ENCODE data around the gene S100A14. TPM values are rescaled to one million over a fixed set of nuclear protein-coding genes. Genes with fewer than 3 reads are reported as not detected.
A peak's percentile ranks its signal among the peaks of the same experiment; 100 is the strongest.
"Not testable (repeated sequence)": the region's sequence is repeated elsewhere in the genome, so short reads cannot be mapped to it uniquely, and the experiment has no call there.

The S100A14 gene
- polyA plus RNA-seq, 4 donors: 356 to 952 (median 630) TPM

DNA sequence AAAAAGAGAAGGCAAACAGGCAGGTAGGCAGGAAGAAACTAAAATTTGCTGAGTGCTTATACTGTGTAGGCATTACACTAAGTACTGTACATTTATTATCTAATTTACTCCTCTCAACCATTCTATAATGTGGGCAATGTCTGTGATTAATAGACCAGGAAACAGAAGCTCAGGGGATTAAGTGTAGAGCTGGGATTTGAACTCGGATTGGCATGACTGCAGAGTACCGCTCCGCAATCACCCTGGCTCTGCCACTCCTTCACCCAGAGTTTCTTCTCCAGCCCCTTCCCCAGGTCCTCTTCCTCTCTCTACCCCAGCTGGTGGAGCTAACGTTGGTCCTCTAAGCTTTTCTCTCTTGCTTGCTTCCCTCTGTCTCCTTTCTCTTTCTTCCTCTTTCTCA lies 39.0 kb downstream of the S100A14 start:
- FAIRE-seq: no peak
- no peak for DNase-seq
- 60 to 63% (median 61%) methylated on average over 4 of the region's 4 CpGs for WGBS, 3 donors

DNA sequence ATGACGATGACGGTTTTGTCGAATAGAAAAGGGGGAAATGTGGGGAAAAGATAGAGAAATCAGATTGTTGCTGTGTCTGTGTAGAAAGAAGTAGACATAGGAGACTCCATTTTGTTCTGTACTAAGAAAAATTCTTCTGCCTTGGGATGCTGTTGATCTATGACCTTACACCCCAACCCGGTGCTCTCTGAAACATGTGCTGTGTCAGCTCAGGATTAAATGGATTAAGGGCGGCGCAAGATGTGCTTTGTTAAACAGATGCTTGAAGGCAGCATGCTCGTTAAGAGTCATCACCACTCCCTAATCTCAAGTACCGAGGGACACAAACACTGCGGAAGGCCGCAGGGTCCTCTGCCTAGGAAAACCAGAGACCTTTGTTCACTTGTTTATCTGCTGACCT lies 40.6 kb downstream of the S100A14 start:
- not testable (repeated sequence) for H3K36me3 ChIP-seq (ENCODE audit: control insufficient read depth in 3 of 3, insufficient read depth in 2 of 3, low read depth in 1 of 3, low read length in 3 of 3); DNase-seq; H3K27me3 ChIP-seq (ENCODE audit: control insufficient read depth in 3 of 3, insufficient read depth in 3 of 3, low read length in 3 of 3); H3K9me3 ChIP-seq (ENCODE audit: control insufficient read depth in 2 of 2, insufficient read depth in 1 of 2, low read depth in 1 of 2, low read length in 1 of 2); H3K27ac ChIP-seq (ENCODE audit: low read depth in 1 of 3, low read length in 2 of 3); FAIRE-seq; H3K4me3 ChIP-seq (ENCODE audit: low read depth in 1 of 3, low read length in 3 of 3); H3K4me1 ChIP-seq (ENCODE audit: control insufficient read depth in 3 of 3, insufficient read depth in 2 of 3, low read depth in 1 of 3, low read length in 2 of 3)
- WGBS, 3 donors: 67 to 83% (median 78%) methylated on average over 6 to 10 of the region's 10 CpGs

More for the DNA sequence above, 39.0 kb downstream of the S100A14 start:
- no peaks in the 10 kb centered on the region for H3K27me3 ChIP-seq (ENCODE audit: control insufficient read depth in 3 of 3, insufficient read depth in 3 of 3, low read length in 3 of 3)
- peaks cover 0 to 10% (median 3%) of the 10 kb centered on the region in 3 donors for H3K4me1 ChIP-seq (ENCODE audit: control insufficient read depth in 3 of 3, insufficient read depth in 2 of 3, low read depth in 1 of 3, low read length in 2 of 3)
- no peak overlapping the region for H3K4me3 ChIP-seq (ENCODE audit: low read depth in 1 of 3, low read length in 3 of 3)
- no peak overlapping the region for H3K27ac ChIP-seq (ENCODE audit: low read depth in 1 of 3, low read length in 2 of 3)
- no peaks in the 10 kb centered on the region for H3K36me3 ChIP-seq (ENCODE audit: control insufficient read depth in 3 of 3, insufficient read depth in 2 of 3, low read depth in 1 of 3, low read length in 3 of 3)
- no peaks in the 10 kb centered on the region for H3K9me3 ChIP-seq (ENCODE audit: control insufficient read depth in 2 of 2, insufficient read depth in 1 of 2, low read depth in 1 of 2, low read length in 1 of 2)

DNA sequence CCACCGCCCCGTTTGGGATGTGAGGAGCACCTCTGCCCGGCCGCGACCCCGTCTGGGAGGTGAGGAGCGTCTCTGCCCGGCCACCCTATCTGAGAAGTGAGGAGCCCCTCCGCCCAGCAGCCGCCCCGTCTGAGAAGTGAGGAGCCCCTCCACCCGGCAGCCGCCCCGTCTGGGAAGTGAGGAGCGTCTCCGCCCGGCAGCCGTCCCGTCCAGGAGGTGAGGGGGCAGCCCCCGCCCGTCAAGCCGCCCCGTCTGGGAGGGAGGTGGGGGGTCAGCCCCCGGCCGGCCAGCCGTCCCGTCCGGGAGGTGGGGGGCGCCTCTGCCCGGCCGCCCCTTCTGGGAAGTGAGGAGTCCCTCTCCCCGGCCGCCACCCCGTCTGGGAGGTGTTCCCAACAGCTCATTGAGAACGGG lies 41.0 kb downstream of the S100A14 start:
- not testable (repeated sequence) for H3K27me3 ChIP-seq (ENCODE audit: control insufficient read depth in 3 of 3, insufficient read depth in 3 of 3, low read length in 3 of 3); DNase-seq; H3K9me3 ChIP-seq (ENCODE audit: control insufficient read depth in 2 of 2, insufficient read depth in 1 of 2, low read depth in 1 of 2, low read length in 1 of 2); H3K4me3 ChIP-seq (ENCODE audit: low read depth in 1 of 3, low read length in 3 of 3); FAIRE-seq; H3K27ac ChIP-seq (ENCODE audit: low read depth in 1 of 3, low read length in 2 of 3); H3K36me3 ChIP-seq (ENCODE audit: control insufficient read depth in 3 of 3, insufficient read depth in 2 of 3, low read depth in 1 of 3, low read length in 3 of 3)
- H3K4me1 ChIP-seq (ENCODE audit: control insufficient read depth in 3 of 3, insufficient read depth in 2 of 3, low read depth in 1 of 3, low read length in 2 of 3): peaks cover 0 to 10% (median 10%) of the 10 kb centered on the region in 3 donors
- 90 to 98% (median 95%) methylated on average over 20 to 35 of the region's 35 CpGs for WGBS, 3 donors

DNA sequence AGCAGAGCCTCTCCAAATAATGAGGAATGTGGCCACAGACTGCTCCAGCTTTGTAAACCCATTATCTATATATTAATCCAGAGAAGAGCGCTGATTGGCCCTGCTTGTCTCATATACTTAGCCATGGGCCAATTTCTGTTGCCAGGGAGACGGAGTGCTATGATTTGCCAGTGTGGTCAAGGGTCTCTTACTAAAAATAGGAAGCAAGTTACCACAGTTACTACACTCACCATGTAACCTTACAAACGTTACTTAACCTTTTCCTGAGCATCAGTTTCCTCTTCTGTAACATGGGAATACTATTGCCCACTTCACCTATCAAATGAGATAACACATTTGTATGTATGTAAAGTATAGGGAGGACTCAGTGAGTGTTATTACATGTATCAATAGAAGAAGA lies 42.8 kb downstream of the S100A14 start:
- DNase-seq (no peak), FAIRE-seq (no peak)
- no peaks in the 10 kb centered on the region for H3K9me3 ChIP-seq (ENCODE audit: control insufficient read depth in 2 of 2, insufficient read depth in 1 of 2, low read depth in 1 of 2, low read length in 1 of 2)
- H3K4me3 ChIP-seq (ENCODE audit: low read depth in 1 of 3, low read length in 3 of 3): no peak overlapping the region
- H3K27me3 ChIP-seq (ENCODE audit: control insufficient read depth in 3 of 3, insufficient read depth in 3 of 3, low read length in 3 of 3): no peaks in the 10 kb centered on the region
- H3K4me1 ChIP-seq (ENCODE audit: control insufficient read depth in 3 of 3, insufficient read depth in 2 of 3, low read depth in 1 of 3, low read length in 2 of 3): peaks cover 0 to 16% (median 10%) of the 10 kb centered on the region in 3 donors
- H3K36me3 ChIP-seq (ENCODE audit: control insufficient read depth in 3 of 3, insufficient read depth in 2 of 3, low read depth in 1 of 3, low read length in 3 of 3): no peaks in the 10 kb centered on the region
- 64 to 70% (median 68%) methylated on average over 3 of the region's 3 CpGs for WGBS, 3 donors
- peak overlapping the region in 2 of 3 donors; percentile 29 to 79 for H3K27ac ChIP-seq (ENCODE audit: low read depth in 1 of 3, low read length in 2 of 3)

DNA sequence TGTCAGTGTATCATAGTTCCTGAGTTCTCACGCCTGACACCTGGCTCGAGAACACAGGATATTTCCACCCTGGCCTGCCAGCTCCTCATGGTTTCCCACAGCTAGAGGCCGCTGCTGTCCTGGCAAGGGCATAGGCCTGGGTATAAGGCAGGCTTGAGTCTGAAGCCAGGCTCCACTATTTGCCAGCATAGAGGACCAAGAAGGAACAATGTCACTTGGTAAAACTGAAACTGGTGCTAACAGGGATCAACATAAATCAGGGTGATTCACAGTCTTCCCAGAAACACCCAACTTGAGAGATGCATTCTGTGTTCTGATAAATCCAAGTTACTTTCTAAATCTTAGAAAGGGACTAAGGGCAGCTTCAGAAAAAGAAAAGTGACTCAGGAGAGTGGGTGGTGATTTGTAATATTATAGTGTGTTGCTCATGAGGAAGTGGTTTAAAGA lies 43.5 kb downstream of the S100A14 start:
- Histone ChIP-seq H3K27ac (ENCODE audit: low read depth in 1 of 3, low read length in 2 of 3) (peak overlapping the region in 1 of 3 donors; percentile 73), H3K9me3 (ENCODE audit: control insufficient read depth in 2 of 2, insufficient read depth in 1 of 2, low read depth in 1 of 2, low read length in 1 of 2) (no peaks in the 10 kb centered on the region), H3K36me3 (ENCODE audit: control insufficient read depth in 3 of 3, insufficient read depth in 2 of 3, low read depth in 1 of 3, low read length in 3 of 3) (no peaks in the 10 kb centered on the region), H3K4me3 (ENCODE audit: low read depth in 1 of 3, low read length in 3 of 3) (no peak overlapping the region), H3K4me1 (ENCODE audit: control insufficient read depth in 3 of 3, insufficient read depth in 2 of 3, low read depth in 1 of 3, low read length in 2 of 3) (peaks cover 3 to 23% (median 10%) of the 10 kb centered on the region in 3 donors), H3K27me3 (ENCODE audit: control insufficient read depth in 3 of 3, insufficient read depth in 3 of 3, low read length in 3 of 3) (no peaks in the 10 kb centered on the region)
- DNase-seq (peak; percentile 83 to 92), FAIRE-seq (no peak)
- WGBS, 3 donors: 4 to 9% (median 8%) methylated on average over 3 of the region's 3 CpGs

DNA sequence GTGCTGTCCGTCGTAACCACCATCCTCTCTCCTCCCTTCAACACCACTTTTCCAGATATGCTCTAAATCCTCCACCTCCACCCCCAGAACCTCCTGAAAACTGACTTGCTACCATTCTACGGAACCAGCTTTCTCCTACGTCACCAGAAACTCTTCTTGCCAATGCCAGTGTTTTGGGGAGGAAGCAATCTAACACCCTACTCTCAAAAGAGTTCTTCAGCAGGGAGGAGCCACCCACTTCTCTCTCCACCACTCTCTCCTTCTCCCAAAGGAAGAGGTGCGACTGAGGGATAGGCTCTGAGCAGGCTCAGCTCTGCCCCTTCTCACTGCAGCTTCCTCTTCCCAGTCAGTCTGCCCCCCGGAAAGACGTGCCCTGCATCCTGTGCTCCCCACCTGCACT lies 44.4 kb downstream of the S100A14 start:
- Histone ChIP-seq H3K36me3 (ENCODE audit: control insufficient read depth in 3 of 3, insufficient read depth in 2 of 3, low read depth in 1 of 3, low read length in 3 of 3) (no peaks in the 10 kb centered on the region), H3K4me3 (ENCODE audit: low read depth in 1 of 3, low read length in 3 of 3) (no peak overlapping the region), H3K27ac (ENCODE audit: low read depth in 1 of 3, low read length in 2 of 3) (no peak overlapping the region), H3K27me3 (ENCODE audit: control insufficient read depth in 3 of 3, insufficient read depth in 3 of 3, low read length in 3 of 3) (no peaks in the 10 kb centered on the region), H3K4me1 (ENCODE audit: control insufficient read depth in 3 of 3, insufficient read depth in 2 of 3, low read depth in 1 of 3, low read length in 2 of 3) (peaks cover 7 to 32% (median 7%) of the 10 kb centered on the region in 3 donors), H3K9me3 (ENCODE audit: control insufficient read depth in 2 of 2, insufficient read depth in 1 of 2, low read depth in 1 of 2, low read length in 1 of 2) (no peaks in the 10 kb centered on the region)
- WGBS, 3 donors: 76 to 77% (median 76%) methylated on average over 7 of the region's 7 CpGs
- FAIRE-seq (no peak), DNase-seq (no peak)

DNA sequence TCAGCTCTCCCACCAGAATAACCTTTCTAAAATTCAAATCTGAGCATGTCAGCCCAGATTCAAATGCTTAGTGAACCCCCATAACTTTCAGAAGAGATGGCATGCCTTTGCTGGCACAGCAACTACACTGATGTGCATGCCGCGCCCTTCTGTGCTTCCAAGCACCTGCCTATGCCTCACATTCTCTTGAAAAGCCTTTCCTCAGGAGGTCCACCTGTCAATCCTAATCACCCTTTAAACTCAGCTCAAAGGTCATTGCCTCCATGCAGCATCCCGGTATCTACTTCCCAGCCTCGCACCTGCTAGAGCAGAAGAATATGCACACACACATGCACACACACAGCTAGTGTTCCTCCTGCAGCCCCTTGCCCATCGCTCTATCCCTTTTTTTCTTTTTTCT lies 45.3 kb downstream of the S100A14 start:
- FAIRE-seq: no peak
- DNase-seq: peak; percentile 86 to 87
- no peaks in the 10 kb centered on the region for H3K27me3 ChIP-seq (ENCODE audit: control insufficient read depth in 3 of 3, insufficient read depth in 3 of 3, low read length in 3 of 3)
- no peak overlapping the region for H3K4me3 ChIP-seq (ENCODE audit: low read depth in 1 of 3, low read length in 3 of 3)
- peak overlapping the region in 1 of 3 donors; percentile 54 for H3K27ac ChIP-seq (ENCODE audit: low read depth in 1 of 3, low read length in 2 of 3)
- WGBS, 3 donors: 14 to 61% (median 44%) methylated on average over 5 of the region's 5 CpGs
- peaks cover 0 to under 1% (median 0%) of the 10 kb centered on the region in 3 donors for H3K36me3 ChIP-seq (ENCODE audit: control insufficient read depth in 3 of 3, insufficient read depth in 2 of 3, low read depth in 1 of 3, low read length in 3 of 3)
- no peaks in the 10 kb centered on the region for H3K9me3 ChIP-seq (ENCODE audit: control insufficient read depth in 2 of 2, insufficient read depth in 1 of 2, low read depth in 1 of 2, low read length in 1 of 2)
- peaks cover 8 to 40% (median 11%) of the 10 kb centered on the region in 3 donors for H3K4me1 ChIP-seq (ENCODE audit: control insufficient read depth in 3 of 3, insufficient read depth in 2 of 3, low read depth in 1 of 3, low read length in 2 of 3)

DNA sequence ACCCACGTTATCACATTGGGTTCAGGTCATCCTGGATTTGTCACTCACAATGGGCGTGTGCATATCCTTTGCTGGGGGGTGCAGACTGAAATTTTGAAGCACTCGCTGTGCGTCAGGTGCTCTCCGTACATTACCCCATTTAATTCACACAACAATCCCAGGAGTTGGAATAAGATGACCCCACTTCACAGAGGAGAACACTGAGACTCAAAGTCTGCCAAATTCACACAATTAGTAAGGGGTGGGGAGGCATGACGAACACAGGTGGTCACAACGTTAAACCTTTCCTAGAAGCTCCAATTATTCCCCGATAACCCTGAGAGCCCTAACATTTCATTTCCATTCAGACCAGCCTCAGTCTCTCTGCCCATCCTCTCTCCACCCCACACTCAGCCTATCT lies 46.7 kb downstream of the S100A14 start:
- Histone ChIP-seq H3K9me3 (ENCODE audit: control insufficient read depth in 2 of 2, insufficient read depth in 1 of 2, low read depth in 1 of 2, low read length in 1 of 2) (no peaks in the 10 kb centered on the region), H3K27ac (ENCODE audit: low read depth in 1 of 3, low read length in 2 of 3) (no peak overlapping the region), H3K27me3 (ENCODE audit: control insufficient read depth in 3 of 3, insufficient read depth in 3 of 3, low read length in 3 of 3) (no peaks in the 10 kb centered on the region), H3K36me3 (ENCODE audit: control insufficient read depth in 3 of 3, insufficient read depth in 2 of 3, low read depth in 1 of 3, low read length in 3 of 3) (peaks cover 0 to 3% (median 0%) of the 10 kb centered on the region in 3 donors), H3K4me3 (ENCODE audit: low read depth in 1 of 3, low read length in 3 of 3) (no peak overlapping the region), H3K4me1 (ENCODE audit: control insufficient read depth in 3 of 3, insufficient read depth in 2 of 3, low read depth in 1 of 3, low read length in 2 of 3) (peaks cover 8 to 48% (median 13%) of the 10 kb centered on the region in 3 donors)
- no peak for DNase-seq
- FAIRE-seq: no peak
- 78 to 90% (median 83%) methylated on average over 8 of the region's 8 CpGs for WGBS, 3 donors
